Posterior cingulate gyrus (tissue), 11 donors: ENCODE measurements around the gene DACH1.

Experiments
- DNase-seq, 10 donors: peaks; one replicate each; pipeline versions ENCODE4 v3.0.0 to v3.0.0-alpha.2; 2020 to 2021; ENCODE audit warnings: mixed read lengths in 3 of 10
- intact Hi-C: fragments of 100-400 bp; cut with DNase I; formaldehyde crosslinking; loops from one replicate; pipeline ENCODE4 v1.15.1; 2023

Gene DACH1

DNA sequence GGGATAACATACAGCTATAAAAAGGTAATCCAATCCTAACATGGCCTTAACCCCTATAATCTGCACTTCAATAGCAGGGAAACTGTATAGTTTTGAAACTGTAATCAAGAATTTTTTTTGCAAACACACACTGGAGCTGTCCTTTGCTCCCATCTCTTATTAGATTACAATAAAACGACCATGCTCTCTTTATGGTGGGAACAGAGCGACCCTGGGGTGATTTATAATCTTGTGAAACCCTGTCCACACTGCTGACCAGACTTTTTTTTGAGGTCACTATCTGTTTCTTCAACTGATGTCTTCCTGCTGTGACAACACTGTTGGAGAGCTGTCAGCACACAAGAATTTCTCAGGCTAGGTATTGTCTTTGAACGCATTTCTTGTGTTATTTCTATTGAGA, 35.3 kb downstream of the DACH1 start:
- intact Hi-C loops, result no loop called here
- DNase-seq, result no peak

DNA sequence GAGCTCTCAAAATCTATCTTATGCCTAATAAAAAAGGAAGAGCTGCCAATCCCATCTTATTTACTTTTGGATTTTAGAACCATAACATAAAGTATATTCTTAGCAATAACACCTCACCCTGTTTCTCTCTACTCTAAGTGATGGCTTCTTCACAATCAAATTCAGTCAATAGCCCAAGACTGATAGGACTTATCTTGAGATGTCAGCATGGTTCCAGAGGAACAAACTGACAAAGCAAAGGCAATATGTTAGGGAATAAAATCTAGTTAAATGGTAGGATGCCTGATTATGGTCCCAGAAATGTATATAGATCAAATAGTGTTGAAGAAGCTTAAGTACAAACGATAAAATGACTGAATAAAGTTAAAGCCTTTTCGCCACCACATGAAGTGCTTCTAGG, 36.3 kb downstream of the DACH1 start:
- intact Hi-C loops, result no loop called here
- DNase-seq, result no peak

DNA sequence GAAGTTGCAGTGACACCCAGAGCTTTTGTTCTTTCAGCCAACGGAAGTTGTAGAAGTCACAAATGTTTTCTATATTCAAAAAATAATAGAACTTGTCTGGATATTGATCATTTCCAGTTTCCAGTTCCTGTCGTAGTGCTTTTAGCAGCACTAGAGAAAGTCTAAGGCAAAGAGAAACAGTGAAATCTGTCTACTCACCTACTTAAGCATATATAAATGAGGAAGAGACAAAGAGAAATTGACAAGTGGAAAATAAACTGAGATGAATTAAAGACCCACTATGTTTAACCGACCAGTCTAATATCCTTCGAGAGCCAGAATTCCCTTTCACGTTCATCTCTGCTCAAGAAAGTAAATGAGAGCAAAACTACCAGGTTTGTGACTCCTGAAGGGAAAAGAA, 36.7 kb downstream of the DACH1 start:
- intact Hi-C loops, result no loop called here
- no peak for DNase-seq

DNA sequence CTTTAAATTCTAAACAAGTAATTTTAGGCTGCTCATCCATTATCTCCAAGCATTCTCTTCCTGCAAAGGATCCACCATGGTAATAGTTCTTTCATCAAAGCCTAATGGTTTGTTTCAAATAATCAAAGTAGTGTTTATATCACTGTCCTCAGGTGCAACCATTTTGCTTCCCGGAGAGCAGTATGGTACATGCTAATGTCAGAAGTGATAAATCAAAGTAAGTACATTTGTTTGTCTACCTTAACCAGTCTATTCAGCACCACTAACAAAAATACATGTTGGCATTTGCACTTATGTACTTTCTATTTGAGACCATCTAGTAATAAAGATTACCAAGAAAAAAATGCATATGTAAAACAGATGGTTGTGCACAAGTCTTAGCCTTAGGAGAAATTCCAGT, 37.5 kb downstream of the DACH1 start:
- intact Hi-C loops, result no loop called here
- DNase-seq, result no peak

DNA sequence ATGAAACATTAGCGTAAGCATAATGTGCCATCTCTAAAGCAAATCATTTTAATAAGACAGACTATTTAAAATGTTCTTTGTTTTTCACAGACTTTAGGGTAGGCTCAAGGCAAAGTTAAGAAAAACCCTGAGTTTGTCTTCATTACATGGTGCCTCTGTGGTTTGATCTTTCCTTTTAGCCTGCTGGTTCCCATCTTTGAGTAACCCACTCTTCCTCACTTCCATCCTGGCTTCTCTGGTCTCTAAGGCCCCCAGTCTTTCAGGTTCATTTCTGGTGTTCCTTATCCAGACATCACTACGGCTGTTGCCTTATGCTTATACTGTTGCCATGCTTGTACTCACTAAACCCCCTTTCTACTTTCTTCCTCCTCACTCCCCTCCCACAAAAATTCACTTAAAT, 38.4 kb downstream of the DACH1 start:
- intact Hi-C loops, result no loop called here
- no peak for DNase-seq

DNA sequence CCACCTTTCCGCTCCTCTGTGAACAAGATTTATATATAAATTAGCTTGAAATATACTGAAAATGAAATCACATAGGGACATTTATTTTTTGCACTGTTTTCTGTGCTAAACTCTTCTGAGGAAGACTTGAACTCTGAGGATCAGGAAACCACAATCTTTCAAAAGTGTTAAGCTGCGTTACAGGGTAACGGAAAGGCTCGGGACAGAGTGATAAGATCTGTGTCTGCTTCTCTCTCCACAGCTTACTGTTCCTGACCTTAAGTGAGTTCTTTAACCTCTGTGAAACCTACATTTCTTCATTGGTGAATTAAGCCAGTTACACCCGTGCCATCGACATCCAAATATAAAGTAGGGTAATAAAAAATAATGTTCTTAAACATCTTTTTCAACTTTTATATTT, 38.9 kb downstream of the DACH1 start:
- intact Hi-C loops, result no loop called here
- DNase-seq, result no peak

DNA sequence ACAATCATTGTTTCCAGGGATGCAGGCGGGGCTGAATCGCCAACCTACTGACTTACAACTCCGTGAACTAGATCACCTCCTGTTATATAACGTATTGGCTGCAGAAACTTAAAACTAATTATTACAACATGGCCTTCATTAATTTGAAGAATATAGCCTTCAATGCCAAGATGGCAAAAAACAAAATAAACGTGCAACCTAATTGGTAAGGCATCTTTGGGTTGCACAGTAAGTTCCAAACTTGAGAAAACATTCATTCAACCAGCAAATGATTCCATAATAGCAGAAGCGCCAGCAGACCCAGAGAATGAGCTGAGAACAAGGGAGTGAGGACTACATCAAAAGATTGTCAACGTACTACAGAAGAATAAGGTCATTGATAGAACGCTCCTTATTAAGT, 39.8 kb downstream of the DACH1 start:
- no peak for DNase-seq
- intact Hi-C loops, result no loop called here

DNA sequence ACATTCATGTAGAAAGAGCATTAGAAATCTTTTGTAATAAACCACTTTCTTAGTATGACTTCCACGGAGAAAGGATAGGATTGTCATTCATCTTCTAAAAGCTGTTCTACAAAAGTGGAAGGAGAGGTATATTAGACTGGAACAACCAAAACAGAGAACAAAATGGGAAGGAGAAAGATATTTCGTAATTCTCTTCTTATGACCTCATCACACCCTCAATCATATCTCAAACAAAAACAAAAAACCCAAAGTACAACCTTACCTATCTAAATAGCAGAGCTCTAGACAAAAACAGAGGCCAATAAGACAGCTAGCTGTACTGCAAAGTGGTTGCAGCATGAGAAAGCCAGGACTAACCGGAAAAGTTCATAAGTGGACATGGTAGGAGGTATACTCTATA, 46.3 kb downstream of the DACH1 start:
- intact Hi-C loops, result no loop called here
- no peak for DNase-seq

DNA sequence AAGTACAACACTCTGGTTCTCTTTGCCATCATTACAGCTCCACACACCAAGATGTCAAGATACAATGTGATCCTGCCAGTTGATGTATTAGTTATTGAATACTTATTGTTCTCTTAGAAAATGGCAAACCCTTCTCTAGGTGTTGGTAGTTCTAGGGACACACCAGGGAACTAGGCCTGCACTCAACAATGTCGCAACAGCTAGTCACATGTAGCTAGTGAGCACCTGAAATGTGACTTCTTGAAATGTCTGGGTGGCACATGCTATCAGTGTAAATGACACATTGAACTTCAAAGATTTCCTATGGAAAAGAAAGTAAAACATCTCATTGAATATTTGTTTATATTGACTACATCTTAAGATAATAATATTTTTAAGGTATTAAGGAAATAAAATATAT, 49.7 kb downstream of the DACH1 start:
- no peak for DNase-seq
- intact Hi-C loops, result no loop called here

DNA sequence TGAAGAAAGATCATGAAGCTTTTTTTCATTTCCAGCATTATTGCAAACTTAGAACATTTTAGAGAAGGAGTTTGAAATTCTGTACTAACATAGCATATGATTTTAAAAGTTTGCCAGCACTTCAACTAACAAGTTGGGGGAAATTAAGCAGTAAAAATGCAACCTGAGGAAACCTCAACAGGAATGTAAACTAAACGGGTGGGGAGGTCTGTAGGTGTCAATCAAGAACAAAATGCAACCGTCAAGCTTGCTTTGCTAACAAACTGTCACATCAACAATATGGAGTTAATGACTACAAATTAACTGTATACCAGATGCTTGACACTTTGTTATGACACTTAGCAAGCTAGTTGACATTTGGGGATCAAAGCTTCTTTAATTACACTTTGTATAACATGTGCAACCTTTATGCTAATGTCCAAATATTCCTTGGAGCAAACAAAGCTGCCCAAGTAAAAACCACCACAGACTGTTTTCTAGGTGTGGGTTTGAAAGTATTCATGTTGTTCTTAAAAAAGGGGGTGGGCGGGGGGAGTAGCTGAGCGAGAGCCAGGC, 52.1 kb downstream of the DACH1 start:
- intact Hi-C loops, result no loop called here

DNA sequence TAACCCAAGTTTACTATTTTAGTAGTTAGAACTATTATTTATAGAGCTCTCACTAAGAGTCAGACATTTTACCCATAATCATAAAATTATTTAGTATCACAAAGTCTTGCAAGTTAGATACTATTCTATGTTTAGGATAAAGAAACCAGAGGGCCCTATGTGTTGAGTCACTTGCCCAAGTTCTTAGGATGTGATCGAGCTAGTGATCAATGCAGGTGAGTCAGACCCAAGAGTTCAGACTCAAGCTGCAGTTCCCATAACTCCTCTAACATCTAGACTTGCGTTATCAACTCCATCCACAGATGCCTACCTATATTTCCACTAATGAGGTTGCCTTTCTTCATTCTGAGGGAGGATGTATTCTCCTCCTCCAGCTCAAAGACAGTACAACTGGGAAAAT, 53.8 kb downstream of the DACH1 start:
- no peak for DNase-seq
- intact Hi-C loops, result no loop called here

More for the DNA sequence above, 52.1 kb downstream of the DACH1 start:
- no peak for DNase-seq

DNA sequence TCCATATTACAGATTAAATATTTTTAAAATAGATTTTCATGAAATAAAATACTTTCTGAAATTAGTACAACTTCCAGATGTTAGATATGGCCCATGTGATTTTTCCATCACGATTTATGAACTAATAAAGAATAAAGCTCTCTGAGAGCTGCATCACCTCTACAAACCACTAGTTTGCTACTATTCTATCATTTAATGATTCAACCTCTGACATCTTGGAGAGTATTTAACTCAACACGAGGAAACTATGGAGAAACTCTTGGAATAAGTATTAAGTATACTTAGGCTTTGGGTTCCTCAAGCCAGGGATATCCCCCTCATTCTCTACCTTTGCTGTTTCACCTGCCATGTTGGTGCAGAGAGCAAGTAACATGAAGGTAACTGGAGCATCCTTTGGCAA, 55.7 kb downstream of the DACH1 start:
- no peak for DNase-seq
- intact Hi-C loops, result no loop called here

DNA sequence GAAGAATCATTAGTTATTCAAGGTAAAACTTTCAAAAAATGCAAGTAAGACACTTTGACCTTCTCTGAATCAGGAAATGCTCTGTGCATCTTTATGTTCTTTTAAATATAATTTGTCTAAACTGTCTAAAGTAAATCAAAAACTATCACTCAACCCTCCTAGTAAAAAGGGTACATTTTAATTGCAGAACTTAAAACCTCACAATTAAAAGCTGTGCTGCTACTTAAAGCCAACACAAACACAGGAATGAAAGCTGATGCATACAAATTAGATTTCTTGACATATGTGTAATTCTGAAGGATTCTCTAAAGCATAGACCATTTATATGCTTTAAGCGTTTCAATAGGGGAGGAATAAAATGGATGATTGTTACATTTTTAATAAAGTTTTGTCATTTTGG, 58.3 kb downstream of the DACH1 start:
- no peak for DNase-seq
- intact Hi-C loops, result no loop called here

DNA sequence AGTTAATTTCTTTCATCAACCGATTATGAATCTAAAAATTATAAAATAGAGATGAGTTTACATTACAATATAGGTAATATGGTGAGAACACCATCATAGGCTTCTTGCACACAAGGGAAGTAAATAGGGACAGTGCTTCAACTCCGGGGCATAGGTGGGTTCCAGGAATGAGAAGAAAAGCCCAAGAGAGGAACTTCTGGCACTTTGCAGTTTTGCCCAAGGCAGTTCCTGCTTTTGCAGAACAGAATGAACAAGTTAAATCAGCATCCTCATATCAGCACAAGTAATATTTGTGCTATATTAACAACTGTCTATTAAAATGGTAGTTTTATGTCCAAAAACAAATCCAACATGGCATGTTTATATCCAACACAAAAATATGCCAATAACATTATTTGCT, 60.1 kb downstream of the DACH1 start:
- no peak for DNase-seq
- intact Hi-C loops, result no loop called here

DNA sequence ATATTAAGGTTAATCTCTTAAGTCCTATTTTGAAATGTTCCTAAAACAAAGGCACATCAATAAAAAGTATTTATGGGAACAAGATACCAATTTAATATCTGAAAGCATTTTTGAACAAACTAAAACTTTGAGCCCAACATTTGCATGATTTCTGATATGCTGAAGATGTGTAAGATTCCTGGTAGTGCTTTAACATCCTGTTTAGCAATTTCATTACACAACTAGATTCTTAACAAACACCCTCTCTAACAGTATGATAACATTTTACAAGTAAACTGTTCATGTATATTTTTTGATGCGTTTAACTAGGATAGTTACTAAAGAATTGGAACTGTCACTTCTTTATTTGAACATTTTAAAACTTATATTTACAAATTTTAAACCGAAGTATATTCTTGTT, 63.9 kb downstream of the DACH1 start:
- no peak for DNase-seq
- intact Hi-C loops, result no loop called here

DNA sequence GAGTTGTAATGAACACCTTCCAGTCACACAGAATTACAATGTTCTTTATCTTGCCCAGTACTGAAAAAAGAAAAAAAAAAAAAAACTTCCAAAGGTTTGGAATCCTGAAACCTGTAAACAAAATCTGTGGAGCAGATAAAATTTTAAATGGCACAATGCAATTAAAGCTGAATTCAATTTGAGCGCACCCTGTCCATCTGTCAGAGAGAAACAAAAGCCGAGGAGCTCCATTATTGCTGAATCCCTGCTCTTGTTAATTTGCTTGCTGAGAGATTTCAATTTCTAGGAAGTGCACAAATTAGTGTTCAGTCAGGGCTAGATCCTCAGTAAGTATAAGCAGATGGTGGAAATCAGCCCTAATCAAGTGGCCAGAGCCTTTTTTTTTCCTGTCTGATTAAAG, 65.2 kb downstream of the DACH1 start:
- intact Hi-C loops, result no loop called here
- DNase-seq, result no peak

DNA sequence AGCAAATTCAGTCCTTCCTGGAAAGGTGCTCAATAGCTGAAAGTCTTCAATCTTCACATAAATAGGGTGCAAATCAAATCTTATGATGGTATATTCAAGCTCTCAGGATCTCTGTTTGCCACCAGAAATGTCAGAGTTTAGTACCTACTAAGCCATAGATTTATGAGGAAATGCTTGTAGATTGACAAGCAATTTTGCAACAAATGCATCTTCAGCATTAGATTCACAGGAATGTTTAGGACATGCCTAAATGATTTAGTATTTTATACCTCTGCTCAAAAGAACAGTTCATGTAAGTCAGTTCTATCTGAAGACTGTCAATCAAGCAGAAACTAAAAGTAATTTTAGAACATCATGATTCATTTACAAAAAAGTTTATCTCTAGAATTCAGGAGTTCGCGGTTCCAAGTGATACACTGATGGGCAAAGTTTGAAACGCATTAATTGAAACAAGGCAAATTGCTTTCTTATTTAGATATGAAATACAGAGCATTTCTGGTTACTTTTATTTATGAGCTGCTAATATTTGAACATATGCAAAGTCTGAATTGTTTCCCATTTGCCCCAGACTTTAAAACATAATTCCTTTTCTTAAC, 65.7 kb downstream of the DACH1 start:
- intact Hi-C loops, result no loop called here
- no peak for DNase-seq

DNA sequence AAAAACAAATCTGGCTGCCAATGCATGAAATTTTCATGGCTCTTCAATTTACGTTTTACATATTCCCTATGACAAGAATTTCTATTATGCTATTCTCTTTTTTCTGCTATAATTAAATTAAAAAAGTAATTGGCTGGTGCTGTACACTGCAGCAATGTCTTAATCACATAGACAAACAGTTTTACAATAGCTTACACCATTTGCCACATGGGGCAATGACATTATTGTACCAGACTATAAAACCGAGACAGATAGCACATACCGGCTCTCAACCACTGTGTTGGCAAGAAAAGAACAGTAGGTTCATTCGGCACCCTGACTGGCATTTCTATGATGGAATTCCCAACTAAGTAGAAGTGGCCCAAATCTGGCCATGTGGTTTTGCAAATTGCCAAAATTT, 67.7 kb downstream of the DACH1 start:
- intact Hi-C loops, result no loop called here
- no peak for DNase-seq

DNA sequence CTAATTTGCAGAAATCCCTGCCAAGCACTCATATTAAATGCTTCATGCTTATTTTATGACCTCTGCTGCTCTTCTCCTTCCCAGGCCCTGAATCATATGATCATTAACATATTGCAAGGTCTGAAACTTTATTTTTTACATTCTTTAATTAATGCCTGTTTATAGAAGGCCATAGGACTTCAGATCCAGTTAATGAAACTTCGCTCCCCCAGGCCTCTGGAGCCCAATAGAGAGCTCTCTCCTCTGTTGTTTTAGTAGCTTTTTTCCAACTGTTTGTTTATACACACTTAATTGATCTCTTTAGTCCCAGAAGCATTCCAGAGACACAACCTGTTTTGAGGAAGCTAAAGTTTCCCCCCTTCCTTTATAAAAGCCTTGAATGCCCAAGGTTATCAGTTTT, 68.3 kb downstream of the DACH1 start:
- intact Hi-C loops, result no loop called here

DNA sequence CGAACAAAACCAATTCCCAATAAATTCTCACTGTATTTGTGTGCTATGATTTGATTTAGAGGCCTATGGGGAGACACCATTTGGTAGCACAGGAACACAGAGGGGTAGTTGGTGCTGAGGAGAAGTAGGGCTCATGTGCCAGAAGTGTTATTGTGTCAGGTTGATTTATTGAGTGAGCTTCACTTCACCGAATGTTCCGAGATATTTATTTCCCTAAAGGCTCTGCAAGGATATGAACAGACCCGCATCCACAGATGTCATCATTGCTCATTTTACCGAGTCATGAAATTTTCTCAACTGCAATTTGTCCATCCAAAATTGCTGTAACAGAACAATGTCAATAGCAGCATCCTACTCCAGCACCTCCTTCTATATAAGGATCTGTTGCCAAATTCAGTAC, 69.5 kb downstream of the DACH1 start:
- no peak for DNase-seq
- intact Hi-C loops, result no loop called here

More for the DNA sequence above, 68.3 kb downstream of the DACH1 start:
- DNase-seq, result no peak

DNA sequence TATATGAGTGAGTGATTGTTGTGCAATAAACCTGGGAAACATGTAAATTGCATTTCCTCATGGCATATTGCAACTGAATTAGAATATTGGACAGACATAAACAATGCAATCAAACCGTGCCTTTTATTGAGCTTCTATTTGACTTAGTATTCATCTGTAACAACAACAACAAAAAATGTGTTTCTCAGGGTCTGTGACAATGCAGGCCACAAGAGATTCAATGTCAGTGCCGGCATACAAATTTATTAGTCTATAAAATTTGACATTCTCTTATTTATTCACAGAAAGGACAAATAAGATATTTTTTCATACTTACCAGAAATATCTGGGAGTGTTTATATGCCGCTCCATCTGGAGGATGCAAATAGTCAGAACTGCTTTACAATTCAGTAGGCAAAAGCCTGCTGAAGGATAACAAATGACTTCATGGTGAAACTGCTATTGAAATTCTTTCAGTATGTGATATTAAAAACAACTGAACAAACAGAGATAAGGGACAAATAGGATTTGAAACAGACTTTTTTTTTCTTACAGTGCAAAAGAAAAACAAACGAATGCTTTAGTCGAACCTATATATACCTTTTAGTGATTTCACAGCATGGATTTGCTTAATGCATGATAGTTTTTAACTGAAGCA, 77.2 kb downstream of the DACH1 start:
- intact Hi-C loops, result no loop called here
- no peak for DNase-seq

DNA sequence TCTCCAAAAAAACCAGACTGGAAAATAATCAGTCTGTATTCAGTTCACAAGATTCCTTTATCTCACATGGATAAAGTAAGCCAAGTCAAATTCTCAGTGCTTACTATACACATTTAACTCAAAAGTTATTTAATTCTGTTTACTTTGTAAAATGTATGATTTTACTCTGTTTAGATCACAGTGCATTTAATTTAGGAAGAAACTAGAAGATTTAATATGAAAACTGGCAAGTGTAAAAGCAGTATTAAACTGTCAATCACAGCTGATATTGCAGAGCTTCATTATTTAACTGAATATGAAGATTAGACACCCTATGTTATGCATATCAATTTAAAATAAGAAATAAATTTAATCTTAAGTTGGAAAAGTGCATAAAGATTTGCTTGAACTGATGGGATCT, 78.0 kb downstream of the DACH1 start:
- intact Hi-C loops, result no loop called here
- DNase-seq, result no peak

DNA sequence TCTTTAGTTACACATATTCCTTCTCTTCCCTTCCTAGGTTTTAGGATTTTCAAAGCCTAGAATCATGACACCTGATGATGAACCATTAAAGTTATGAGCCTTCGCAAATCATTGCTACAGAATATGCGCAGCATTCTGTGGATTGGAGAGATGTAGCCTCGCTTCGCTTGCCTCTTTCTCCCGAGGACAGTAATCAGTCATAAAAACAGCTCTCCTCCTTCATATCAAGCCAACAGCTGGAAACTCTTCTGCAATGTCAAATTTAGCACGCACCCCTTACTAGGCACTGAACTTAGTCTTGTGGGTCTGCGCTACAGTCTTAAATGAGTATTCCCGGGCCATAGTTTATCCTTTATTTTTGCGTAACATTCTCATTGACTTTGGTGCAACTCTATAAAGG, 79.6 kb downstream of the DACH1 start:
- intact Hi-C loops, result no loop called here
- no peak for DNase-seq
